HPDE6-E6E7 (cell line): Measurements from ENCODE around the gene ITPK1.
A peak's percentile ranks its signal among the peaks of the same experiment; 100 is the strongest.

ENCODE experiments used
- DNase-seq: peaks from one replicate; pipeline ENCODE4 v3.0.0; 2011; ENCODE audit warnings: missing footprints; ENCODE audit errors: extremely low spot score

The ITPK1 gene

DNA sequence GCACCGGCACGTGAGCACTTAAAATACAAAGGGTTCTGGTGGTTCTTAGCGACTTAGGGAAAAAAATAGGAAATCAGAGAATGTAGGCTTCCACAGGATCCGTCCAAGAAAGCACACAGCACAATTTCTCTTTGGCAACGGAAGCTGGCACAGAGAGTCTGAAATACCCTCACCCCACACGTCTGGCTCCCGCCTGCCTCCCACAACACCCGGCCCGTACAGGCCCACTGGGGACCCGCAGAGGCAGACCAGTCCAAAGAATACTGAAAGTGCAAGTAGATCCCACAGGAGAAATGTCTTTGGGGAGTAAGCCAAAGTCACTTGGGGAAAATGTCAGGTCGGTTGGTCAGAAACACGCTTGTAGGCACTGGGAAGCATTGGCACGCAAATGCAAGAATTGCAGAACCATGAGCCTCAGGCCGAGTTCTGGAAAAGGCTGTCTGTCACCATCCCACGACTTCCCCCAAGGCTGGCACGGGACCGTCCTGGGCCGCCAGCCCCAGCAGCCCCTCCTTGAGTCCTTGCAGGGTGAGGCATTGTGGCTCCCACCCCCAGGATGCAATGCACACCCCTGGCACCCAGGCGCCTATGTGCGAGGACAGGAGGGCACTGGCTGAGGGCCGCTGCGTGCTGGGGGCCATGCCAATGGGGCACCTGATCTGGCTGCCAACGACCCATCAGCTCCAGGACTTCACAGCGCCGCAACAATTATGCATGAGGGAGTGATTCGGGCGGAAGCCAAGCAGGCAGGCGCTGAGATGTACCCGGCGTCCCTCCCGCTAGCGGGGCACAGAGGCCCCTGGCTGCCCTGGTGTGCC, 163.0 kb downstream of the ITPK1 start:
- no peak for DNase-seq

DNA sequence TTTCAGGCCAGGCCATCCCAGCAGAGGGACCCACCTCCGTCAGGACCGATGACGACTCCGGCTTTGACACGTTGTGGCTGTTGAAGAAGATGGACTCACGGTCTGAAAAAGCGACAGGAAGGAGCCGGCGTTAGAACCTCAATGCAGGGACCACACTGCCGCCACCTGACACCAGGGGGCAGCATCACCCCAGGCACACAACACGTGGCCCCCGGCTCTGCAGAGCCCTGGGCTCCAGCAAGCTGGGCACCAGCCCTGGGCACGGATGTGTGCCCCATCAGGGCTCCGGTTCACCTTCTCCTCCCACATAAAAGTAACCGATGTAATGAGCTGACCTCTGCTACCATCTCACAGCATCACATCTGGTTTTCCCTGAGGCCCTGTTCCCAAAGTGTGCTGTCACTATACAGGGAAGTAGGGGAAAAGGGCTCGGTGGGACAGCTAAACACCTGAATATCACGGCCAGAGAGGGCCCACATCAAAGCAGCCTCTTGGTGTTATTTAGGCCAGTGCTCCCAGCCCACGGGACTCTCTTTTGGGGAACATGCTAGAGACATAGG, 163.7 kb downstream of the ITPK1 start:
- DNase-seq: peak; percentile 69

GRCh38 chr14:92951261-92951660, 164.5 kb downstream of the ITPK1 start:
- no peak for DNase-seq

- no peak for DNase-seq
Observed at GRCh38 chr14:92950773-92951172, 165.0 kb downstream of the ITPK1 start.

DNA sequence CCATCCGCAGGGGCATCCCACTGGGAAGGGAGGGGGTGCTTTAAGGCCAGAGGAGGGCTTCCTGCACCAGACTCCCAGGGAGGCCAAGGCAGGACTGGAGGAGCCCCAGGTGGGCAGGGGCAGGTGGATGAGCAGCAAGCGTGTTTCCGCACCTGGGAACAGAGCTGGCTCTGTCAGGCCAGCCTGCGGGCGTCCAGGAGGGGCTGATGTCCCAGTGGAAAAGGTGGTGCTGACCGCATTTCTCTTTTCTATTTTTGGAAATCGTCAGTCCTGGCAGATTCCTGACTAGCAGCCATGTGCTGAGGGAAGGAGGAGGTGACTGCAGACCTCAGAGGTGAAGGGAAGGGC, 165.6 kb downstream of the ITPK1 start:
- DNase-seq: no peak

DNA sequence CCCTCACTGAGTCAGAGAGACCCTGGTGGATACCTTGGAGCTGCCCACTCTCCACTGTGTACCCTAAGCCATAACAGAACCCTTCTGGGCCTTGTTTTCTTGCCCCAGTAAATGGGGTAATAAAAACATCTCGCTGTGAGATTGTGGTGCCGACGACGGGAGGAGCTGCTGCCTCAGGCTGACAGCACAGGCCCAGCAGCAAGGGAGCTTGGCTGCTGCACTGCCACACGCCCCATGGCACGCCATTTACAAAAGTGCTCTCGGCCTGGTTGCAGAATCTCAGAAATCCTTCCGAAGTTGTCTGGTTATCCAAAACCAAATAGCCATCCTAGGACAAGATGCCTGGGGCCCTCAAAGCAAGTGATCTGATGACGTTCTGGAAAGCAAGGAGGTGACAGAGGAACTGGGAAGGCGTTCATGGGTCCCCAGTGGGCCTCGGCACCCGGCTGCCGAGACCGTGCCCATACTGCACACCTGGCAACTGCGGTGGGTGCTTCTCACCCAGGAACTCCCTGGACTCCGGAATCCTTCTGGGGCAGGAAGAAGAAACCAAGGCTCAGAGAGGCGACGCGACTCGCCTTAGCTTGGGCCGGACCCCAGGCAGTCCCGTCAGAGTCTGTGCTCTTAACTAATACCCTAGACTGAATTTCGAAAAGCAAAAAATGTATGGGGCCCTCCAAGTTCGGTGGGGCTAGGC, 166.1 kb downstream of the ITPK1 start:
- DNase-seq: no peak

GRCh38 chr14:92948647-92949046, 167.1 kb downstream of the ITPK1 start:
- DNase-seq: no peak

GRCh38 chr14:92946847-92947545, 168.7 kb downstream of the ITPK1 start:
- DNase-seq: no peak

- peak; percentile 87 for DNase-seq
Observed at GRCh38 chr14:92945959-92946846, 169.5 kb downstream of the ITPK1 start.

DNA sequence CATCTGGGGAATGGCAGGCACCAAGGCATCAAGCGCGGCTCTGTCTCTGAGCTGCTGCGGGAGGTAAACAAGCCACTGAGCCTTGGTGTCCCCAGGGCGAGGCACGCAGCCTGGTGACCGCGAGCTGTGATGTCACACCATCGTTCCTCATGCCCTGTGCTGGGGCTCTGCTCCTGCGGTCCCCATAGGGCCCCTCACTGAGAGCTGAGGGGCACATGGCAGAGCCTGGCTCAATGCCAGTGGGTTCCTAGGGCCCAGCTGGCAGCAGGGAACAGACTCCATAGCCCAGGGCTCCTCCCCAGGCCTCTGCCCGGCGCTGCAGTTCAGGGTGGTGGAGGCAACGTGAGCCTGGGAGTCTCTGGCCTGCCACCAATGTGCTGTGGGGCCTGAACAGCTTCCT, 170.2 kb downstream of the ITPK1 start:
- no peak for DNase-seq

- no peak for DNase-seq
Observed at GRCh38 chr14:92944976-92945375, 170.7 kb downstream of the ITPK1 start.

- DNase-seq: no peak
Observed at GRCh38 chr14:92943855-92944570, 171.7 kb downstream of the ITPK1 start.

DNA sequence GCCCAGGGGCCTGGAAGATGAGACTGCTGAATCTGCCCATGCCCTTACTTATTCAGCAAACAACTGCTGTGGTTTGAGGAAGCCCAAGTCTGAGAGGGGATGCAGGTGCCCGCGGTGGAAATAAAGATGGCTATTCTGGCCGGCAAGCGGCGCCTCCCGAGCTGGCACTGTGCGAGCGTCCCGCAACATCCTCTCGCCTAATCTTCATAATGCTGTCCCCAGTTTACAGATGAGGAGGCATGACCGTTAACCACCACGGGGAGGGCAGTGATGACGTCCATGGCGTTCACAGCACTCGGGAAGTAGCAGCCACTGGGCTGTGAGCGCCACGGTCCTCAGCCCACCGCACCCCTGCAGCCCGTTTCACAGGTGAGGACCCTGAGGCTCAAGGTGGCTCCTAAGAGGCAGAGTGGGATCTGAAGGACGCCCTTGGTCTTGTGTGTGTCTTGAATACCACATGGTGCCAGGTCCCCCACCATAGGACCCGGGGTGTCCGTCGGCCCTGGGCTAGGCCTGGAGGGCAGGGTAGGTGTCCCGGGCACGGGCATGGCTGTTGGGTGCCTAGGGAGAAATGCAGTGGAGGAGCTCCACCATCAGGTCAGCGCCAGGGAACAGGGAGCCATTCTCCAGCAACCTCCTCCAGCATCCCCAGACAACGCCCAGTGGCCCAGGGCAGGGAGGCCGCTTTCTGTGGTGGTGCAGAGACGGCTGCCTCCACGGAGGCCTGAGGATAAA, 172.6 kb downstream of the ITPK1 start:
- no peak for DNase-seq

- DNase-seq: no peak
Observed at GRCh38 chr14:92942576-92942975, 173.1 kb downstream of the ITPK1 start.

- DNase-seq: no peak
Observed at GRCh38 chr14:92942136-92942535, 173.6 kb downstream of the ITPK1 start.

DNA sequence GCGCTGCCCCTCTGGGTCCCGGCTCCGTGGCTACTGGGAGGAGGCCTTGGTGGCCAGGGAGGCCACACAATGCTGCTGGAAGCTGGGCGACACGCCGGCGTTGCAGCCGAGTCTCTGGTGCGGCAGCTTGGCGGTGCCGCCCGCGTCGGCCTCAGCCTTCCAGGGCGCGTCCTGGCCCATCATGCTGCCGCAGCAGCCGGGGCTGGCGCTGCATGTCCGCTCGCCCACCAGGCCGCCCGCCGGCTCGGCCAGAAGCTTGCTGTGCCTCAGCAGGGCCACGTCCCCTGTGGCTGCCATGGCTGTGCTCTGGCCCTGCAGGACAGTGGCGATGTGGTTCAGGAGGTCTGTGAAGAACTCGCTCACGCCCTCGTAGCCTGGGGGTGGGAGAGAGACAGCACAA, 174.2 kb downstream of the ITPK1 start:
- DNase-seq: no peak

GRCh38 chr14:92940543-92940942, 175.2 kb downstream of the ITPK1 start:
- no peak for DNase-seq

DNA sequence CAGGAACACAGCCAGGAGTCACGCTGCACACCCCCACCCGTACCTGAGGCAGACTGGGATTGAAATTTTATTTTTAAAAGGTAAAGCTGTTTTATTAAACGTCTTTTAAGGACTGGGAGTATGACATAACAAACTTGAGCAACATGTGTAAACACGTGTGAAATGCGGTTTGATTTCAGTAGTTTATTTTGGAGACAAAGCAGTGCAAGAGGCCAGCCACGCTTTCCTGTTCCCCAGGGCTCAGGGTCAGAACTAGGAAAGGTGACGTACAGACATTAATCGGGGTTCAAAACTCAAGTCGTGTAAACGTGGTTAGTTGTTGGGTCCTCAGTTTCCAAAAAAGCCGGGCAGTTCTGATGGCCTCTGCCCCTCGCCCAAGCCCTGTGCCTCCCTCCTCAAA, 176.0 kb downstream of the ITPK1 start:
- DNase-seq: no peak

DNA sequence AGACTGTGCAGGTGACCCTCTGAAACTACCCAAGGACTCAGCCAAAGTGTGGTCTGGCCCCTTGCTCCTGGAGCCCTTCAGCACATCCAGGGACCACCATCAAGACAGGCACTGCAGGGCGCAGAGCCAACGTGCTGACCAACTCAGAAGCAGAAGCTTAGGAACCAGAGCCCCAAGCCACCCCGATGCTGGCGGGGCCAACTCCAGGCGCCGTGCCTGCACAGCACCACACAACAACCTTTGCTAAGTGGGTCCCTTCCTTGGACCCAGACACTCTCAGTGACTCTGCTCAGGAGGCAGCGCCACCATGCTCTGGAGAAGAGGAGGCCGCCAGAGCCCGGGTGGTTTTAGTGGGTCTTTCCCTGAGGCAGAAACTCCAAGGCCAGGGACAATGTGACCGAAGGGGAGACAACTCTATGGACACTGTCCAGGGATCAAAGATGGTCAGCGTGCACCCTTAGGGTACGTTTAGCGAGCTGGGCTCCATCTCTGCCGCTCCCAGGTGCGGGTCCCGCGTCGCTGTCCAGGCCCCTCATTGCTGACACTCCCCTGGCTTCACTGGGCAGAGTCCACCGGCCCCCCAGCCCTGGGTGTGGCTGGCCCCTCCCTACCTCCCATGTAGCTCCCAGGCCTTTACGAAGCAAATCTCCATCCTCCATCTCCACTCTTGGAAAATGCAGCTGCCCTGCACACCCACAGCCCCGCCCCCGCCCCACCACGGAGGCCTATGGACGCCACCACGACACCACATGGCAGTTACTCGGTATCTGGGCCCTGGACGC, 176.6 kb downstream of the ITPK1 start:
- DNase-seq: no peak
